ENCODE measurements around the gene GULP1.

The GULP1 gene

DNA sequence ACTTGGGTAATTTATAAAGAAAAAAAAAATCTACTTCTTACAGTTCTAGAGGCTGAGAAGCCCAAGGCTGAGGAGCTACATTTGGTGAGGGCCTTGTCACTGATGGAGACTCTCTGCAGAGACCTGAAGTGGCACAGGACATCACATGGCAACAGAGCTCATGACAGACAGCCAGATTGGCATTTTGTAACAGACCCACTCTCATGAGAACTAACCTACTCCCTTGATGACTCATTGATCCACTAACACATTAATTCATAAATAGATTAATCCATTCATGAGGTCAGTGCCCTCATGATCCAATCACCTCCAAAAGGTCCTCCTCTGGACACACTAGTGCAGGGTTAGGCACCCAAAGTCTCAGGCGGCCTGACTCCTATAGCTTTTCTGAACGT, 318.4 kb downstream of the GULP1 start:
- DNase-seq, result no peak

- DNase-seq, result no peak
Measured at GRCh38 chr2:188610827-188611226, 319.2 kb downstream of the GULP1 start.

DNA sequence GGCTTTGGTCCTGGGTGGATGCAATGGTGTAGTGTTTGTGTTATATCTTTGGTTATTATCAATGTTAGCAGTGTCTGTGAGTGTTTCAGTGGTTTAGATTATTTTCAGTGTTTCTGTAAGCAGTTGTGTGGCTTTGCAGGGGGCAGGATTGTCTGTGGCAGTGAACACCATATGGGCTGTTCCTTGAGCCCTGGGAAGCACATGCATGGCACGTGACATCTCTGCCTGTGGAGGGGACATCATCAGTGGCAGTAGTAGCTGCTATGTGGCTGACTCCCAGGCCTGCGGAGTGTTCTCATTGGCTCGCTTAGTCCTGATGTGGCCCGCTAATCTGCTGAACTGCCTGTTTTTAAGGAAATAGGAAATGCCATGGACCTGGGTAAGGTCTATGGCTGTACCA, 327.5 kb downstream of the GULP1 start:
- DNase-seq, result no peak

DNA sequence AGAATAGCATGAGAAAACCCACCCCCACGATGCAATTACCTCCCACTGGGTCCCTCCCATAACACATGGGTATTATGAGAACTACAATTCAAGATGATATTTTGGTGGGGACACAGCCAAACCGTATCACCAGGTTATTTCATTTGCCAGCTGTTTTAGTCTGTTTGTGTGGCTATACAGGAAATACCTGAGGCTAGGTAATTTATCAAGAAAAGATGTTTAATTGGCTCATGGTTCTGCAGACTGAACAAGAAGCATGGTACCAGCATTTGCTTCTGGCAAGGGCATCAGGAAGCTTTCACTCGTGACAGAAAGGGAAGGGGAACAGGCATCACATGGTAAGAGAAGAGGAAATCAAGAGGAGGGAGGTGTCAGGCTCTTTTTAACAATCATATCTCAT, 329.2 kb downstream of the GULP1 start:
- DNase-seq, result no peak

GRCh38 chr2:188622601-188623260, 331.1 kb downstream of the GULP1 start:
- no peak for DNase-seq

DNA sequence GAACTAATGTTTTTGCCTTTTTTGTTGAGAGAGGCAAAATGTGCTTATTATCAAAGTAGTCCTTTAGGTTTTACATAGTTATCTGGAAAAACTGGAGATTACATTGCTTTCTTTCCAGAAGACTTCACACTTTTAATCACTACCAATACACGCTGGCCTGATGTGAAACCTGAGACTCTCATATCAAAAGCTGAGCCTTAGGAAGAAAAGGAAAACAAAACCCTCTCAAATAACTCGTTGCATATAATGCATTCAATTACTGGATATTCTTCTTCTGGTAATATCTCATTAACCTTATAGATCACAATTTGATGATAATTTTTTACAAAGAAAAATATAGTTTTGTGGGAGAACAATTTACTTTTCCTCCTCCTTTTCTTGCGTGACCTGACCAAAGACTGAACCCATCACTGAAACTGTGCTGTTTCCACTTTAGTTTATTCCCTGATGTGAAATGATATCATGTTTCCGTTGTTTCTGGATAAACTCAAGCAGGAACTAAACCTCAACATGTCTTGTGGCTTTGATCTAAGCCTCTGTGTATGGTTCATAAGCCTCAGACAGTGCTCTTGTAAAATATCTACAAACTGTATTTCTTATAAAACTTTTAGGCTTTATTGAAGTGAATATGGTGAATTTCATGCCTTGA, 332.4 kb downstream of the GULP1 start:
- no peak for DNase-seq

GRCh38 chr2:188627471-188627870, 335.8 kb downstream of the GULP1 start:
- no peak for DNase-seq

GRCh38 chr2:188628989-188629752, 337.5 kb downstream of the GULP1 start:
- no peak for DNase-seq

- DNase-seq, result no peak
Measured at GRCh38 chr2:188629753-188630527, 338.3 kb downstream of the GULP1 start.

DNA sequence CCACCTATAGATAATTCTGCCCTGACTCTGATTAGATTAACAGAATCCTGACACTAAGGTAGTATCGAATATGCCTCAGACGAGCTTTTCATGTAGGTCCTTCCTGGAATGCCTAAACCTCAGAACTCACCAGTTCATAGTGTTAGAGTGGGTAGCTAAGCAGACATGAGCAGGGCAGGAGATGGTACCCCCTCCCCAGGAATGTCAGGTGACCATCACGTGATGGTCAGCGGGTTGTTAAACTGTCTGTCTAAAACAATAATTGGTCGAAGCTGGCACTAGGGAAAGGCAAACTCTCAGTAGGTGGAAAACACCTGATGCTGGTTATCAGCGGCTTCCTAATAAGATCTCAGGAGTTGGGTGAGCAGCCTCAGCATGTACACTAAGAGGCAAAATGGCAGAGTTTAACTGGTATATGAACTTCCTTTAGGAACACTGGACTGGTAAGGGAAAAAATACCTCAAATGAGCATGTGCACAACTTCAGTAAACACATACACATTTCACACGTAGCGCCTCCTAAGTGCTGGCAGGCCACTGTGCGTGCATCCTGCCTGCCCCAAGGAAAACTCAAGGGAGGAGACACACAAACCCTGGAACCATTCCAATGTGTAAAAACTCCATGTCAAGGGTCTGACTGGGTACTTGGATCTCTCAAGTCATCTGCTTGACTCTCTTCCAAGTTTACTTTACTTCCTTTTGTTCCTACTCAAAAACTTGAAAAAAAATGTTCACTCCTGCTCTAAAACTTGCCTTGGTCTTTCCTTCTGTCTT, 339.5 kb downstream of the GULP1 start:
- DNase-seq, result no peak

- DNase-seq, result no peak
Measured at GRCh38 chr2:188634656-188635055, 343.0 kb downstream of the GULP1 start.

Data from NCI-H1417 treated with DMSO at 0.1 percent for 48 hours (cell line).